ENCODE measurements around the gene SPINK4. TPM values are rescaled to one million over a fixed set of nuclear protein-coding genes. Genes with fewer than 3 reads are reported as not detected.

Gene SPINK4
- total RNA-seq, 1 experiment from 2014 or later, result not detected

GRCh38 chr9:33230756-33231622 lies 9.0 kb upstream of the SPINK4 start:
- Histone ChIP-seq H3K9ac (ENCODE audit: extremely low read depth, insufficient read length, low read length) (no peak overlapping the region), H4K8ac (replicated peaks; ENCODE audit: insufficient read length, low read depth, low read length) (no peak overlapping the region), H4K20me1 (ENCODE audit: control insufficient read depth, insufficient read depth, insufficient read length) (no peaks in the 10 kb centered on the region), H2BK20ac (ENCODE audit: low read depth, low read length, poor library complexity, severe bottlenecking) (no peak overlapping the region), H2AK5ac (ENCODE audit: insufficient read length, low read length) (no peak overlapping the region), H4K91ac (ENCODE audit: insufficient read length, low read depth, low read length) (no peak overlapping the region), H3K56ac (ENCODE audit: insufficient read length, low read depth, low read length) (no peak overlapping the region), H3K4ac (ENCODE audit: low read depth, low read length) (no peak overlapping the region), H3K23me2 (ENCODE audit: insufficient read length, low read depth, low read length, poor library complexity, severe bottlenecking) (no peaks in the 10 kb centered on the region), H3K79me1 (ENCODE audit: insufficient read depth, low read depth, low read length, poor library complexity, severe bottlenecking) (no peaks in the 10 kb centered on the region), H2AFZ (ENCODE audit: low read length) (no peak overlapping the region), H3K4me1 (ENCODE audit: insufficient read depth, low read length) (no peaks in the 10 kb centered on the region), H3K14ac (ENCODE audit: insufficient read depth, low read length) (no peak overlapping the region), H3K9me3 (ENCODE audit: control insufficient read depth, low read depth, low read length) (no peaks in the 10 kb centered on the region), H2BK12ac (ENCODE audit: insufficient read length, low read depth, low read length) (no peak overlapping the region), H4K5ac (ENCODE audit: insufficient read length, low read depth, low read length) (no peak overlapping the region), H2BK5ac (ENCODE audit: insufficient read length, low read length) (no peak overlapping the region), H2BK120ac (ENCODE audit: low read depth, low read length, poor library complexity, severe bottlenecking) (no peak overlapping the region), H2BK15ac (ENCODE audit: low read depth, low read length) (no peak overlapping the region), H3K27me3 (ENCODE audit: insufficient read depth, low read length) (no peaks in the 10 kb centered on the region), H3K79me2 (ENCODE audit: insufficient read depth, low read length) (no peaks in the 10 kb centered on the region), H3T11ph (ENCODE audit: low read length) (no peak overlapping the region), H3K23ac (ENCODE audit: insufficient read length, low read depth, low read length) (no peak overlapping the region), H3K27ac (ENCODE audit: insufficient read length, low read depth, low read length) (no peak overlapping the region), H3K18ac (ENCODE audit: insufficient read length, low read depth, low read length) (no peak overlapping the region), H3K4me2 (ENCODE audit: insufficient read depth, insufficient read length, low read length) (no peak overlapping the region)
- Mint-ChIP-seq H3K4me3 (no peak overlapping the region), H3K27ac (no peak overlapping the region), H3K36me3 (ENCODE audit: insufficient read depth in 1 of 3, low read depth in 3 of 3) (no peaks in the 10 kb centered on the region), H3K4me1 (peaks cover 0 to 8% of the 10 kb centered on the region in 2 experiments; a peak in 2 of 4 replicates), H3K9me3 (peaks cover 0 to 2% of the 10 kb centered on the region in 2 experiments; a peak in 1 of 5 replicates), H3K27me3 (ENCODE audit: low read depth) (peaks cover 16% of the 10 kb centered on the region)
- no CpG with 5 or more reads among the region's 13 CpGs for WGBS (ENCODE audit: extremely low coverage, insufficient read length, low lambda C conversion rate)
- no peak for DNase-seq
- TF ChIP-seq CTCF (conservative IDR thresholded peaks at IDR 0.05), result no peak
